A549 treated with CpdA at 1 μM for 4 hours (cell line): ENCODE results near the gene OR8K3. TPM values are rescaled to one million over a fixed set of nuclear protein-coding genes. Genes with fewer than 3 reads are reported as not detected.

Experiments used
- total RNA-seq: library from RNA; stranded (reverse); fragments of 200-300 nt; extraction: Qiagen RNA extraction; gene quantifications from 5 replicates; pipeline ENCODE4 v1.2.3, GENCODE V29; 2022; ENCODE audit warnings: low read depth

Gene OR8K3
- not detected in 5 replicates for total RNA-seq

DNA sequence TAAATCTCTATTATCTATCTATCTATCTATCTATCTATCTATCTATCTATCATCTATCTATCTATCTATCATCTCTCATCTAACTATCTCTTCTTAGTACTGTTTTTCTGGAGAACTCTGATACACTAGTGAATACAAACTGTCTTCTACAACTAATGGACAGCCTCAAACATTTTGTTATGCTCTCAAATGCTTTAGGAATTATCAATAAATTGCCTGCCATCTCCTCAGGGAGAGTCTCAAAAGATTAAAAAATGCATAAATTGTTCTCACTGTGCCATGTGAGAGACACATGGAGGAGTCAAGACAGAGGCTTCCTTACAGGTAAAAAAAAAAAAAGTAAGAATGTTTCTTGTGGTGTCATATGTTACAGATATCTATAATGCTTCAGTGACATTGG is at the start of gene OR8K3:
TSS of gene OR8K3 (plus strand) at position 301 of the 400 bp plus-strand sequence. CDS start 3,163 bp downstream, outside the sequence.

DNA sequence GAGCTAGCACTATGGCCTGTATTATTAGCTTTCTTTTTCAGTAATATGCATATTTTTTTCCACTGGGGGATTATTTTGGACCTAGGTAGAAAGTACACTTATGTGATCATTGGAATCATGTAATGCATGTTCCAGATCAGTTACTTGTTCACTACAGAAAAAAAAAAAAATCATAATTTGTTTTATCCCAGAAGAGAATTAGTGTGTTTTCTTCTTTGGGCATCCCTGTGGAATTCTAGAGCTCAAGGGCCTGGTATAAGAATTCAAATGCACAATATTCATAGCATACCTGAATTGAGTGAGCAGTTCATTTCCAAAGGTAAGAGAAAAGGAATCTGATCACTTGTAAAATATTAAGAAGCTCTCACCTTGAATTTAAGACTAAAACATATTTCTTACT is 41.1 kb upstream of the OR8K3 start, which contains the start of gene OR5T1:
TSS of gene OR5T1 (plus strand) at position 301 of the 400 bp plus-strand sequence. CDS start 1,485 bp downstream, outside the sequence.

DNA sequence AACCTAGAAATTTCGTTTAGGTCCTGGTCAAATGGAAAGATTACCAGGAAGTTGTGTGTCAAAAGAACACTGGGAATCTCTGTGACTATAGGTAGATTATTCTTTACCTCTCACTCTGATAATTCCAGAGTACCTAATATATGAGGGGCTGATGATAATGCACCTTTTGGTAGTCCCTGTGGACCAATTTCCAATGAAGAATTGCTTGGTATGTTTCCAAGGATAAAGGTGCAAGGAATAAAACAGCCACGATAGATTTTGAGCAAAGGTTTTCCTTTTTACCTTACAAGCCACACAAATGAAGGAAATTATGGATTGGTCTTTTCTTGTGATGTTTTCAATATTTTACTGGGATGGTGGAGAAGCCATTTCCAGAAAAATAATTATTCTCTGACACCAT is 22.8 kb upstream of the OR8K3 start, which contains the start of gene OR8H1:
TSS of gene OR8H1 (minus strand) at position 101 of the 400 bp plus-strand sequence. CDS start 1,192 bp downstream, outside the sequence.

DNA sequence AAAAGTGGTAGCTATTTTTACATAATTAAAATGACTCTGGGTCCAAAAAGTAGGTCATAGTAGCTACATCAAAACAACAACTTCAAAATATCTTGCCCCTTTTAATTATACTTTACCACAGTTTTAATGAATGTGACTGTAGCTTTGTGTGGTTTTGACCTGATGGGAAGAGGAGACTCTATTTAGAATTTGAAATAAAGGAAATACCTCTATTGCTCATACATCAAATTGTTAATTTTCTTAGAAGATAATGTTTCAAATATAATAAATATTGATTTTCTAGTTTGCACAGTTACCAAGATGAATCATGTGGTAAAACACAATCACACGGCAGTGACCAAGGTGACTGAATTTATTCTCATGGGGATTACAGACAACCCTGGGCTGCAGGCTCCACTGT is 30.8 kb downstream of the OR8K3 start, which contains the start of gene OR8K1:
TSS of gene OR8K1 (plus strand) at position 301 of the 400 bp plus-strand sequence. CDS start at position 301, 0 bp downstream.

DNA sequence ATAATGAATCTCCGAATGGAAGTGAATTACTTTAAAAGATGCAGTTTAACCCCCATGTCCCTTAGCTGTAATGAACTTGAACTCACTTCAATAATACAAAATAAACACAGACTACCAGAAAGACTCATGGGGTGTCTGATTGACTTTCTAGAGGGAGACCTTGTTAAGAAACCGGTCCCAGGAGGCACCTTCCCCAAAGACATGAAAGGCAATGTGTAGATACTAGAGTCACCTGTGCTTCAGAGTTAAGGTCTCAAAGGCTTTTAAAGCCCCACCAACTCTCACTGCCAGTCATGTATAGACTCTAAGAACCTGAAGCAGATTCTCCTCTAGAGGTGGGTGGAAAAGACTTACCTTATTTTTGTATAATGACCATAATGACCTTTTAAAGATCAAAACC is 39.0 kb downstream of the OR8K3 start, which contains the start of gene OR8J1:
TSS of gene OR8J1 (plus strand) at position 301 of the 400 bp plus-strand sequence. CDS start 5,956 bp downstream, outside the sequence.

Other genes starting within 250 kb of the OR8K3 start
- gene OR8I2, start 221.8 kb upstream of the OR8K3 start, total RNA-seq, result not detected in 5 replicates
- gene OR8H2, start 211.5 kb upstream of the OR8K3 start, total RNA-seq, result not detected in 5 replicates
- gene OR8H3, start 192.8 kb upstream of the OR8K3 start, total RNA-seq, result not detected in 5 replicates
- gene OR8J3, start 174.9 kb upstream of the OR8K3 start, total RNA-seq, result not detected in 5 replicates
- not detected in 5 replicates for gene OR8K5, start 154.8 kb upstream of the OR8K3 start, total RNA-seq
- not detected in 5 replicates for gene OR5J2, start 138.5 kb upstream of the OR8K3 start, total RNA-seq
- gene OR5T2, start 80.9 kb upstream of the OR8K3 start, total RNA-seq, result not detected in 5 replicates
- not detected in 5 replicates for gene OR5T3, start 62.9 kb upstream of the OR8K3 start, total RNA-seq
- not detected in 5 replicates for gene OR5T1, start 41.0 kb upstream of the OR8K3 start, total RNA-seq
- gene OR8H1, start 22.9 kb upstream of the OR8K3 start, total RNA-seq, result not detected in 5 replicates
- gene OR8K1, start 30.9 kb downstream of the OR8K3 start, total RNA-seq, result not detected in 5 replicates
- not detected in 5 replicates for gene OR8J1, start 39.1 kb downstream of the OR8K3 start, total RNA-seq
- not detected in 5 replicates for gene OR8U1, start 60.5 kb downstream of the OR8K3 start, total RNA-seq
- gene OR5AL1, start 97.6 kb downstream of the OR8K3 start, total RNA-seq, result not detected in 5 replicates
- gene OR5M3, start 158.2 kb downstream of the OR8K3 start, total RNA-seq, result not detected in 5 replicates
- not detected in 5 replicates for gene OR5M8, start 176.2 kb downstream of the OR8K3 start, total RNA-seq
- gene OR5M11, start 228.1 kb downstream of the OR8K3 start, total RNA-seq, result not detected in 5 replicates